Fibroblast of lung (primary cell): Measurements from ENCODE around the gene GPR12.

Experiments
- EZH2 ChIP-seq: IDR thresholded peaks from 2 replicates; pipeline ENCODE4 v1.5.1; 2012; ENCODE audit warnings: low read length, control low read depth, mild to moderate bottlenecking; ENCODE audit errors: missing control alignments
- TF ChIP-seq, protein P1 (sequence below), 2 donors: IDR thresholded peaks in 1 of 2; conservative IDR thresholded peaks in 1 of 2; 1 replicate in 1 of 2; 2 replicates in 1 of 2; pipeline ENCODE4 v1.5.1; 2011 to 2012; ENCODE audit warnings: low read length in 2 of 2, control low read depth in 1 of 2, inconsistent platforms in 1 of 2, low read depth in 1 of 2, mild to moderate bottlenecking in 1 of 2

DNA sequence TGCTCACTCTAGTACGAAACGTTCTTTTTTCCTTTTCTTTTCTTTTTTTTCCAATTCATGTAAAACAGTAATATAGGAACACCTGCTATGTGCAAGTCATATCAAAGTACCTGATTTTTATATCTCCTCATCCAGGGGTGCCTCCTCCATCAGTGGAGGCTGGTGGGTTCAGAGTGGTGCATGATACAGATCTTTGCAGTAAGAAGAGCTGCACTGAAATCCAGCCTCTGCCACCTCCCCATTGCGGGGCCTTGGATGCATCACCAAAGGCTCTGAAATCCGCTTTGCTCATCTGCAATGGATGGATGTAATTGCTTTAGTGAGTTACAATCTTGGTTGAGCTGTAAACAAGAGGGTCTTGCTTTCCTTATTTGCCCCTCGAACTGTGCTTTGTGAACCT, 38.3 kb downstream of the GPR12 start:
- TF ChIP-seq EZH2, result no peak
- TF ChIP-seq, protein P1, sequence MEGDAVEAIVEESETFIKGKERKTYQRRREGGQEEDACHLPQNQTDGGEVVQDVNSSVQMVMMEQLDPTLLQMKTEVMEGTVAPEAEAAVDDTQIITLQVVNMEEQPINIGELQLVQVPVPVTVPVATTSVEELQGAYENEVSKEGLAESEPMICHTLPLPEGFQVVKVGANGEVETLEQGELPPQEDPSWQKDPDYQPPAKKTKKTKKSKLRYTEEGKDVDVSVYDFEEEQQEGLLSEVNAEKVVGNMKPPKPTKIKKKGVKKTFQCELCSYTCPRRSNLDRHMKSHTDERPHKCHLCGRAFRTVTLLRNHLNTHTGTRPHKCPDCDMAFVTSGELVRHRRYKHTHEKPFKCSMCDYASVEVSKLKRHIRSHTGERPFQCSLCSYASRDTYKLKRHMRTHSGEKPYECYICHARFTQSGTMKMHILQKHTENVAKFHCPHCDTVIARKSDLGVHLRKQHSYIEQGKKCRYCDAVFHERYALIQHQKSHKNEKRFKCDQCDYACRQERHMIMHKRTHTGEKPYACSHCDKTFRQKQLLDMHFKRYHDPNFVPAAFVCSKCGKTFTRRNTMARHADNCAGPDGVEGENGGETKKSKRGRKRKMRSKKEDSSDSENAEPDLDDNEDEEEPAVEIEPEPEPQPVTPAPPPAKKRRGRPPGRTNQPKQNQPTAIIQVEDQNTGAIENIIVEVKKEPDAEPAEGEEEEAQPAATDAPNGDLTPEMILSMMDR (conservative IDR thresholded peaks at IDR 0.05 in 1 of 2, IDR thresholded peaks at IDR 0.05 in 1 of 2; ENCODE audit: low read depth in 1 of 2, low read length in 2 of 2), result no peak
